OCI-LY1 (cell line): ENCODE results near the gene NT5C3A.

ENCODE experiments used
- H2AFZ ChIP-seq: fragments of 200-600 bp; sonication (generic), shearing (Covaris generic); 2 replicates; pipeline ENCODE4 v1.6.0; 2014; ENCODE audit warnings: antibody characterized with exemption, mild to moderate bottlenecking, low read length
- H3F3A ChIP-seq: fragments of 200-600 bp; sonication (generic), shearing (Covaris generic); 2 replicates; pipeline ENCODE4 v1.6.0; 2014; ENCODE audit warnings: mild to moderate bottlenecking, antibody characterized with exemption, low read length, moderate library complexity; ENCODE audit not compliant: insufficient read depth
- H3K27ac ChIP-seq: fragments of 200-600 bp; sonication (generic); 2 replicates; pipeline ENCODE4 v1.5.1; 2014; ENCODE audit warnings: low read length, mixed run types, mild to moderate bottlenecking, low read depth; ENCODE audit not compliant: poor library complexity, severe bottlenecking
- H3K27me3 ChIP-seq: fragments of 200-600 bp; sonication (generic); 2 replicates; pipeline ENCODE4 v1.6.0; 2014; ENCODE audit warnings: antibody characterized with exemption, mild to moderate bottlenecking, low read length, moderate library complexity; ENCODE audit not compliant: insufficient read depth
- H3K36me3 ChIP-seq: fragments of 200-600 bp; sonication (generic); 2 replicates; pipeline ENCODE4 v1.6.1; 2014; ENCODE audit warnings: mild to moderate bottlenecking, antibody characterized with exemption, low read length, moderate library complexity, mixed read lengths; ENCODE audit not compliant: insufficient read depth
- H3K4me1 ChIP-seq: fragments of 200-600 bp; sonication (generic); 2 replicates; pipeline ENCODE4 v1.5.1; 2014; ENCODE audit warnings: mild to moderate bottlenecking, low read length, moderate library complexity; ENCODE audit not compliant: insufficient read depth, severe bottlenecking
- H3K4me2 ChIP-seq: fragments of 200-600 bp; sonication (generic), shearing (Covaris generic); 2 replicates; pipeline ENCODE4 v1.6.1; 2014; ENCODE audit warnings: low read length
- H3K4me3 ChIP-seq: fragments of 200-600 bp; sonication (generic); 2 replicates; pipeline ENCODE4 v1.5.1; 2014; ENCODE audit warnings: low read length, low read depth, mild to moderate bottlenecking, mixed read lengths; ENCODE audit not compliant: poor library complexity, severe bottlenecking
- H3K79me2 ChIP-seq: fragments of 200-600 bp; shearing (Covaris generic); 2 replicates; pipeline ENCODE4 v1.6.1; 2016; ENCODE audit warnings: mixed run types, low read length, mixed read lengths; ENCODE audit not compliant: insufficient read depth
- H3K9ac ChIP-seq: fragments of 200-600 bp; sonication (generic), shearing (Covaris generic); 2 replicates; pipeline ENCODE4 v1.6.1; 2014; ENCODE audit warnings: mild to moderate bottlenecking, low read length, mixed read lengths
- H3K9me2 ChIP-seq: fragments of 200-600 bp; sonication (generic), shearing (Covaris generic); 2 replicates; pipeline ENCODE4 v1.6.1; 2014; ENCODE audit warnings: low read depth, mild to moderate bottlenecking, low read length, mixed read lengths
- H3K9me3 ChIP-seq: fragments of 200-600 bp; shearing (Covaris generic); 2 replicates; pipeline ENCODE4 v1.6.1; 2014; ENCODE audit warnings: low read length, mixed read lengths
- H4K20me1 ChIP-seq: fragments of 200-600 bp; sonication (generic), shearing (Covaris generic); 2 replicates; pipeline ENCODE4 v1.6.0; 2016; ENCODE audit warnings: mild to moderate bottlenecking, low read length; ENCODE audit not compliant: insufficient read depth
- EZH2 ChIP-seq: fragments of 200-600 bp; sonication (generic), shearing (Covaris generic); IDR thresholded peaks from 2 replicates; pipeline ENCODE4 v1.8.0; 2017; ENCODE audit warnings: borderline replicate concordance, mixed run types, mild to moderate bottlenecking, antibody characterized with exemption, low read length, moderate library complexity, mixed read lengths
- TF ChIP-seq, protein P1 (sequence below): fragments of 200-600 bp; sonication (generic), shearing (Covaris generic); IDR thresholded peaks from 2 replicates; pipeline ENCODE4 v1.5.1; 2017; ENCODE audit warnings: mild to moderate bottlenecking, antibody characterized with exemption, low read length, moderate library complexity, mixed read lengths

Gene NT5C3A

DNA sequence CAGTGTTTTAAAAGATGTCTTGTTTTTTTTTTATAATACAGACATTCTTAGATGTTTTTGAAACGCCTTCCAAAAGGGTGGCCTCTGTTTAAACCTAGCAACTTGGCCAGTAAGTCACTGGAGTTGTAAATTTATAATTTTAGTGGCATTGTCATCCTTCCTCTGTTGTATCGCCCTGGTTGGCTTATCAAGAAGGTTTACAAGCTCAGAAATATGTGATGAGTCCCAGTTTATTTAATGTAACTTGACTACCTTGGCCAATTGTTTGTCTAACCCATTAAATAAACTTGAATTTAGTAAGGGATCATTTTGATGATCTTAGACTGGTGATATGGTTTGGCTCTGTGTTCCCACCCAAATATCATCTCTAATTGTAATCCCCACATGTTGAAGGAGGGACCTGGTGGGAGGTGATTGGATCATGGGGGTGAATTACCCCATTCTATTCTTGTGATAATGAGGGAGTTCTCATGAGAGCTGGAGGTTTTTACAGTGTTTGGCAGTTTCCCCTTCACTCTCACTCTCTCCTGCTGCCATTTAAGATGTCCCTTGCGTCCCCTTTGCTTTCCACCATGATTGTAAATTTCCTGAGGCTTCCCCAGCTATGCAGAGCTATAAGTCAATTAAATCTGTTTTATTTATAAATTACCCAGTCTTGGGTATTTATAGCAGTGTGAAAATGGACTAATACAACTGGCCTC lies 13.4 kb upstream of the NT5C3A start:
- no peak overlapping the region for H3K4me3 ChIP-seq
- no peaks in the 10 kb centered on the region for H4K20me1 ChIP-seq
- no peaks in the 10 kb centered on the region for H3K79me2 ChIP-seq
- H3K9ac ChIP-seq = no peak overlapping the region
- H3F3A ChIP-seq = no peaks in the 10 kb centered on the region
- no peak overlapping the region for H3K4me2 ChIP-seq
- H3K9me2 ChIP-seq = no peaks in the 10 kb centered on the region
- no peaks in the 10 kb centered on the region for H3K36me3 ChIP-seq
- H3K4me1 ChIP-seq = peaks cover 3% of the 10 kb centered on the region
- peaks cover 7% of the 10 kb centered on the region; the same call in 1 of the 2 replicates for H3K9me3 ChIP-seq
- TF ChIP-seq EZH2 = no peak
- TF ChIP-seq, protein P1, sequence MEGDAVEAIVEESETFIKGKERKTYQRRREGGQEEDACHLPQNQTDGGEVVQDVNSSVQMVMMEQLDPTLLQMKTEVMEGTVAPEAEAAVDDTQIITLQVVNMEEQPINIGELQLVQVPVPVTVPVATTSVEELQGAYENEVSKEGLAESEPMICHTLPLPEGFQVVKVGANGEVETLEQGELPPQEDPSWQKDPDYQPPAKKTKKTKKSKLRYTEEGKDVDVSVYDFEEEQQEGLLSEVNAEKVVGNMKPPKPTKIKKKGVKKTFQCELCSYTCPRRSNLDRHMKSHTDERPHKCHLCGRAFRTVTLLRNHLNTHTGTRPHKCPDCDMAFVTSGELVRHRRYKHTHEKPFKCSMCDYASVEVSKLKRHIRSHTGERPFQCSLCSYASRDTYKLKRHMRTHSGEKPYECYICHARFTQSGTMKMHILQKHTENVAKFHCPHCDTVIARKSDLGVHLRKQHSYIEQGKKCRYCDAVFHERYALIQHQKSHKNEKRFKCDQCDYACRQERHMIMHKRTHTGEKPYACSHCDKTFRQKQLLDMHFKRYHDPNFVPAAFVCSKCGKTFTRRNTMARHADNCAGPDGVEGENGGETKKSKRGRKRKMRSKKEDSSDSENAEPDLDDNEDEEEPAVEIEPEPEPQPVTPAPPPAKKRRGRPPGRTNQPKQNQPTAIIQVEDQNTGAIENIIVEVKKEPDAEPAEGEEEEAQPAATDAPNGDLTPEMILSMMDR = no peak
- H3K27ac ChIP-seq = no peak overlapping the region
- H3K27me3 ChIP-seq = peaks cover 19% of the 10 kb centered on the region; the same call in 1 of the 2 replicates
- no peak overlapping the region for H2AFZ ChIP-seq

- H3K79me2 ChIP-seq = no peaks in the 10 kb centered on the region
- no peak overlapping the region for H3K4me3 ChIP-seq
- no peaks in the 10 kb centered on the region for H3K9me2 ChIP-seq
- H3K4me1 ChIP-seq = peaks cover 3% of the 10 kb centered on the region
- H3F3A ChIP-seq = no peaks in the 10 kb centered on the region
- no peaks in the 10 kb centered on the region for H3K36me3 ChIP-seq
- no peak overlapping the region for H3K27ac ChIP-seq
- TF ChIP-seq EZH2 = no peak
- TF ChIP-seq, protein P1 = no peak
- no peak overlapping the region for H3K9ac ChIP-seq
- H3K27me3 ChIP-seq = peaks cover 15% of the 10 kb centered on the region; the same call in 1 of the 2 replicates
- H4K20me1 ChIP-seq = no peaks in the 10 kb centered on the region
- no peak overlapping the region for H2AFZ ChIP-seq
- H3K9me3 ChIP-seq = peaks cover 25% of the 10 kb centered on the region
- no peak overlapping the region for H3K4me2 ChIP-seq
Observed at GRCh38 chr7:33073243-33073642, 10.7 kb upstream of the NT5C3A start.

DNA sequence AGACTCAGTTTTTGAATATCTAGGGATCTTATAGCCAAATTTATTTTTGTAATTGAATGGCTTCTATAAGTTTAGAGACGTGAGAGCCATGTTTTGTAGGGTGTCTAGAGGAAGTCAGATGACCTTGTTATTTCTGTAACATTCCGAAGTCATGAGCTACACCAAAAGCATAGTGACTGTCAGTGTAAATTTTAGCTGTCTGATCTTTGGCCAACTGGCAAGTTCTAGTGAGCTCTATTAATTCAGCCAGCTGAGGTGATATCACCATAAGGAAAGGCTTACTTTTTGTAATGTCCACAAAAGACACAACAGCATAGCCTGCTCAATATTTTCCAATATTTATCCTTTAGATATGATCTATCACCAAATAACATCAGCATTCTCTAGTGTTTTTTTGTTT lies 9.9 kb upstream of the NT5C3A start:
- no peaks in the 10 kb centered on the region for H4K20me1 ChIP-seq
- no peaks in the 10 kb centered on the region for H3F3A ChIP-seq

More for the DNA sequence above, 9.9 kb upstream of the NT5C3A start:
- Histone ChIP-seq H3K79me2 (no peaks in the 10 kb centered on the region), H3K27me3 (peaks cover 10% of the 10 kb centered on the region; the same call in 1 of the 2 replicates), H3K9me2 (no peaks in the 10 kb centered on the region), H3K9me3 (peaks cover 25% of the 10 kb centered on the region), H3K27ac (no peak overlapping the region), H3K4me1 (peaks cover 3% of the 10 kb centered on the region), H3K4me3 (no peak overlapping the region), H2AFZ (no peak overlapping the region), H3K4me2 (no peak overlapping the region), H3K9ac (no peak overlapping the region), H3K36me3 (no peaks in the 10 kb centered on the region)
- TF ChIP-seq, protein P1 = no peak
- no peak for TF ChIP-seq EZH2
